Naive thymus-derived CD8-positive, alpha-beta T cell (primary cell): ENCODE measurements around the gene DMXL1. TPM values are rescaled to one million over a fixed set of nuclear protein-coding genes. Genes with fewer than 3 reads are reported as not detected.
"Not testable (repeated sequence)": the region's sequence is repeated elsewhere in the genome, so short reads cannot be mapped to it uniquely, and the experiment has no call there.

ENCODE experiments used
- ATAC-seq, 2 donors: fragments of 150-1000 bp; cut with Tn5 transposase in 1 of 2; sonication (Bioruptor Pico), chemical (Tn5 transposase) in 1 of 2; 1 replicate in 1 of 2; 2 replicates in 1 of 2; pipeline ENCODE4 v1.10.0; 2021; ENCODE audit warnings: mild to moderate bottlenecking in 2 of 2, moderate library complexity in 2 of 2
- POLR2A ChIA-PET: fragments of 350-600 bp; sonication (Branson Sonifier 250); formaldehyde crosslinking; loops from one replicate; lab custom pipeline; 2021; ENCODE audit warnings: antibody characterized with exemption; lab: Charles Lee
- DNase-seq, 10 donors: peaks; one replicate each; pipeline versions ENCODE4 v3.0.0 to v3.0.0-alpha.2; 2020 to 2022
- H3K27ac Mint-ChIP-seq, 10 donors: one replicate each; pipeline ENCODE4 v1.8.0; 2020 to 2022; ENCODE audit warnings: mild to moderate bottlenecking in 10 of 10, mixed read lengths in 10 of 10, moderate library complexity in 4 of 10, inconsistent platforms in 1 of 10
- H3K27me3 Mint-ChIP-seq, 5 donors: one replicate each; pipeline ENCODE4 v1.8.0; 2021 to 2022; ENCODE audit warnings: mixed read lengths in 5 of 5
- H3K36me3 Mint-ChIP-seq, 3 donors: one replicate each; pipeline ENCODE4 v1.8.0; 2020 to 2022; ENCODE audit warnings: mixed read lengths in 3 of 3, mild to moderate bottlenecking in 2 of 3, inconsistent platforms in 1 of 3
- H3K4me1 Mint-ChIP-seq, 4 donors: one replicate each; pipeline ENCODE4 v1.8.0; 2021 to 2022; ENCODE audit warnings: mixed read lengths in 4 of 4
- H3K4me3 Mint-ChIP-seq, 10 donors: one replicate each; pipeline ENCODE4 v1.8.0; 2020 to 2022; ENCODE audit warnings: mild to moderate bottlenecking in 10 of 10, mixed read lengths in 10 of 10, moderate library complexity in 6 of 10, inconsistent platforms in 1 of 10
- H3K9me3 Mint-ChIP-seq, 9 donors: one replicate each; pipeline ENCODE4 v1.8.0; 2020 to 2022; ENCODE audit warnings: mixed read lengths in 9 of 9, mild to moderate bottlenecking in 3 of 9, inconsistent platforms in 1 of 9, moderate library complexity in 1 of 9
- polyA plus RNA-seq, 3 donors: library from polyadenylated mRNA; unstranded; fragments of 300-500 nt; fragmentation: Illumina TruSeq; gene quantifications; one replicate each; pipeline ENCODE4 v1.2.3, GENCODE V29; 2021
- total RNA-seq, 8 experiments: library from RNA in 2 of 8; stranded (reverse) in 2 of 8; gene quantifications; one replicate each; pipeline ENCODE4 v1.2.3 and lab custom pipeline; 2021 to 2026

Gene DMXL1
- total and polyA plus RNA-seq, 5 experiments from 2014 or later, result 15.0 to 43.3 (median 19.9) TPM

DNA sequence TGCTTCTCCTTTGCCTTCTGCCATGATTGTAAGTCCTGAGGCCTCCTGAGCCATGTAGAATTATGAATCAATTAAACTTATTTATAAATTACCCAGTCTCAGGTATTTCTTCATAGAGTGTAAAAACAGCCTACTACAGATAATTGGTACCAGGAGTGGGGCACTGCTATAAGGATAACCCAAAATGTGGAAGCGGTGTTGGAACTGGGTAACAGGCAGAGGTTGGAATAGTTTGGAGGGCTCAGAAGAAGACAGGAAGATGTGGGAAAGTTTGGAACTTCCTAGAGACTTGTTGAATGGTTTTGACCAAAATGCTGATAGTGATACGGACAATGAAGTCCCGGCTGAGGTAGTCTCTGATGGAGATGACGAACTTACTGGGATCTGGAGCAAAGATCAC, 64.9 kb downstream of the DMXL1 start:
- ATAC-seq, H3K27ac Mint-ChIP-seq, DNase-seq, H3K27me3 Mint-ChIP-seq, POLR2A ChIA-PET, H3K4me1 Mint-ChIP-seq, H3K4me3 Mint-ChIP-seq: not testable (repeated sequence)
- Mint-ChIP-seq H3K36me3 (peaks cover 42 to 74% (median 67%) of the 10 kb centered on the region in 3 donors), H3K9me3 (peaks cover 3 to 28% (median 18%) of the 10 kb centered on the region in 9 donors)

DNA sequence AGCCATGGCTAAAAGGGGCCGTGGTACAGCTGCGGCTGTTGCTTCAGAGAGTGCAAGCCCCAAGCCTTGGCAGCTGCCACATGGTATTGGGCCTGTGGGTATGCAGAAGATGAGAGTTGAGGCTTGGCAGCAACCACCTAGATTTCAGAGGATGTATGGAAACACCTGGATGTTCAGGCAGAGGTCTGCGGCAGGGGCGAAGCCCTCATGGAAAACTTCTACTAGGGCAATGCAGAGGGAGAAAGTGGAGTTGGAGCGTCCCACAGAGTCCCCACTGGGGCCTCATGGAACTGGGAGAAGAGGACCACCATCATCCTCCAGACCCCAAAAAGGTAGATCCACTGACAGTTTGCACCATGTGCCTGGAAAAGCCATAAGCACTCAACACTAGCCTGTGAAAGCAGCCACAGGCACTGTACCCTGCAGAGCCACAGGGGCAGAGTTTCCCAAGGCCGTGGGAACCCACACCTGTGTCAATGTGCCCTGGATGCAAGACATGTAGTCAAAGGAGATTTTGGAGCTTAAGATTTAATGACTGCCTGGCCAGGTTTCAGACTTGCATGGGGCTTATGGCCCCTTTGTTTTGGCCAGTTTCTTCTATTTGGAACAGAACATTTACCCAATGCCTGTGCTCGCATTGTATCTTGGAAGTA, 65.9 kb downstream of the DMXL1 start:
- Mint-ChIP-seq H3K4me3 (no peak overlapping the region), H3K4me1 (peaks cover 0 to 9% (median 3%) of the 10 kb centered on the region in 4 donors), H3K36me3 (peaks cover 40 to 69% (median 58%) of the 10 kb centered on the region in 3 donors), H3K27me3 (no peaks in the 10 kb centered on the region), H3K9me3 (peaks cover 6 to 28% (median 18%) of the 10 kb centered on the region in 9 donors), H3K27ac (no peak overlapping the region)
- POLR2A ChIA-PET, result no interaction called here
- no peak for ATAC-seq
- no peak for DNase-seq

DNA sequence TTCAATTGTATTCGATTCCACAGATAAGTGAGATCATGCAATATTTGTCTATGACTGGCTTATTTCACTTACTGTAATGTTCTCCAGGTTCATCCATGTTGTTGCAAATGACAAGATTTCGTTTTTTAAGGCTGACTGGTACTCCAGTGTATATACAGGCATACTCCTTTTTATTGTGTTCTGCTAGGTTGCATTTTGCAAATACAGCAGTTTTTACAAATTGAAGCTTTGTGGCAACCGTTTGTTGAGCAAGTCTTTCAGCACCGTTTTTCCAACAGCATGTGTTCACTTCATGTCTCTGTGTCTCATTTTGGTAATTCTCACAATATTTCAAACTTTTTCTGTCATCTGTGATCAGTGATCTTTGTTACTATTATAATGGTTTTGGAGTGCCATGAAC, 82.7 kb downstream of the DMXL1 start:
- Mint-ChIP-seq H3K36me3 (peaks cover 38 to 65% (median 62%) of the 10 kb centered on the region in 3 donors), H3K9me3 (peaks cover 0 to 15% (median 7%) of the 10 kb centered on the region in 9 donors), H3K4me3 (no peak overlapping the region), H3K4me1 (peaks cover 0 to 3% (median under 1%) of the 10 kb centered on the region in 4 donors), H3K27me3 (no peaks in the 10 kb centered on the region), H3K27ac (no peak overlapping the region)
- ATAC-seq (no peak), DNase-seq (no peak)
- POLR2A ChIA-PET, result no interaction called here

DNA sequence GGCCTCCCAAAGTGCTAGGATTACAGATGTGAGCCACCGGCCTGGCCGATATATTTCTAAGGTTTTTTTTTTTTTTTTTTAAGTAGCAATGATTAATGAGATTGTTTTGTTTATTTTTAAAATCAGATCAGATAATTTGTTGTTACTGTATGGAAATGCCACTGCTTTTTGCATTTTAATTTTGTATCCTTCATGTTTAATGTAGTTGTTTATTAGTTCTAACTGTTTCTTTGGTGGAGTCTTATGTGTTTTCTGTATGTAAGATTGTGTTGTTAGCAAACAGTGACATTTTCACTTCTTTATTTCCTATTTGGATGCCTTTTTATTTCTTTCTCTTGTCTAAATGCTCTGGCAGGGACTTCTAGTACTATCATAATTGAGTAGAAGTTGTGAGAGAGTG, 87.3 kb downstream of the DMXL1 start:
- peaks cover 29 to 69% (median 54%) of the 10 kb centered on the region in 3 donors for H3K36me3 Mint-ChIP-seq
- DNase-seq (no peak), ATAC-seq (no peak)
- POLR2A ChIA-PET, result interaction anchor here (0.7 kb wide), 2 partner anchors 250 to 258 kb away, joined by 3 to 7 read pairs; no protein-coding TSS in a partner anchor
- peak overlapping the region in 1 of 10 donors; percentile 28 for H3K27ac Mint-ChIP-seq
- H3K4me3 Mint-ChIP-seq, result no peak overlapping the region
- H3K9me3 Mint-ChIP-seq, result peaks cover 0 to 16% (median 7%) of the 10 kb centered on the region in 9 donors
- H3K27me3 Mint-ChIP-seq, result no peaks in the 10 kb centered on the region
- peaks cover 0 to 3% (median 1%) of the 10 kb centered on the region in 4 donors for H3K4me1 Mint-ChIP-seq

DNA sequence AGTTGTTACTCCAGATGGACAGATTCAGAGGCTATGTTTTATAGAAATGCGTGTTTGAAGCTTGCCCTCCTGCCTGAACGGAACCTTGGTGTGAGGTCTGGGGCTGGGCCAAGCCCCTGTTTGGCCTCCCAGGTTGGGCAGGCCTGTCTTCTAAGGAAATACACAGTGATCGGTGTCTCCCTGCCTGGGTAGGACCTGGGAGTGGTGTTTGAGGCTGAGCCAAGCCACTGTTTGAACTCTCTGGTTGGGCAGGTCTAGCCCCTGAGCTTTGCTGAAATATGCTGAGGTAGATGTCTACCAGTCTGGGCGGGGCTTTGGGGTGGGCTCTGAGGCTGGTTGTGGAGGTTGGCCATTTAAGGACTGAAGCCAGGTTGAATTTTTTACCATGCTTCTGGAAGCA, 90.5 kb downstream of the DMXL1 start:
- ATAC-seq, result no peak
- Mint-ChIP-seq H3K27ac (peak overlapping the region in 1 of 10 donors; percentile 37), H3K4me3 (no peak overlapping the region), H3K4me1 (peaks cover 0 to 3% (median 1%) of the 10 kb centered on the region in 4 donors), H3K9me3 (peaks cover 0 to 17% (median 5%) of the 10 kb centered on the region in 9 donors), H3K36me3 (peaks cover 14 to 56% (median 53%) of the 10 kb centered on the region in 3 donors), H3K27me3 (no peaks in the 10 kb centered on the region)
- POLR2A ChIA-PET, result no interaction called here
- DNase-seq, result no peak

DNA sequence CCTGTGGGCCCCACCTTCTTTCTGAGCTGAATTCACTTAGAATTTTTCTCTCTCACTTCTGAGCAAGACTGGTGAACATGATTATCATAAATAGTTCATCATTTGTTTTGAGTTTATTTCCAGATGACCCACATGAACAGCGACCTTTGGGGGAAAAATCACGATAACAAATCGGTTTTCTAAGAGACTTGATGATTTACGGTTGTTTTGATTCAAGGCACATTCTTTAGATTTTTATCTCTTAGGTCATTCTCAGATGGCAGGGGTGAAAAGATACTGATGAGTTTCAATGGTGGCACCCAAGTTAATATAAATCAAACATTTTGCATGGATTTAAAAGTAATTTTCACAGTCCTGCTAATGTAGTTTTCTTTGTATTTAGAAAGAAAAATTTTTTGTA, 95.1 kb downstream of the DMXL1 start:
- no peak for DNase-seq
- Mint-ChIP-seq H3K9me3 (peaks cover 0 to 5% (median 0%) of the 10 kb centered on the region in 9 donors), H3K27me3 (no peaks in the 10 kb centered on the region), H3K36me3 (peaks cover 0 to 40% (median 40%) of the 10 kb centered on the region in 3 donors), H3K27ac (peak overlapping the region in 1 of 10 donors; percentile 13), H3K4me3 (no peak overlapping the region), H3K4me1 (peaks cover 3 to 7% (median 6%) of the 10 kb centered on the region in 4 donors)
- ATAC-seq, result no peak
- POLR2A ChIA-PET, result no interaction called here

DNA sequence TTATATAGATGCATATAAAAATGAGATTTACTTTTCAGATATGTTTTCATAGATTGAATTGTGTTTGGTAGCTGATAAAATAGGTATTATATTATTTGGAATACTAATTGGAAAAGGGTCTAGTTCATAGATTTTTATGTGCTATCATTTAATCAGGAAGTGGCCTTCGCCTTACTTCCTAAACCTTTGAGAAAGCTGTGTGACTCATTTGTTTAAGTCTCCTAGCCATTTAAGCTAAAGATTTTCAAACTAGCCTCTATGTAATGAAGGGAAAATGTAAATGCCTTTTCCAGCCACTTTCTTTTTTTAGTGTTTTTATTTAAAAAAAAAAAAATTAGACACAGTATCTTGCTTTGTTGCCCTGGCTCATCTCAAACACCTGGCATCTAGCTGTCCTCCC, 97.5 kb downstream of the DMXL1 start:
- Mint-ChIP-seq H3K9me3 (peaks cover 0 to 5% (median 0%) of the 10 kb centered on the region in 9 donors), H3K4me1 (peaks cover 3 to 7% (median 6%) of the 10 kb centered on the region in 4 donors), H3K27ac (peak overlapping the region in 1 of 10 donors; percentile 82), H3K4me3 (no peak overlapping the region), H3K36me3 (peaks cover 0 to 43% (median 37%) of the 10 kb centered on the region in 3 donors), H3K27me3 (no peaks in the 10 kb centered on the region)
- no peak for ATAC-seq
- POLR2A ChIA-PET, result no interaction called here
- DNase-seq, result no peak

DNA sequence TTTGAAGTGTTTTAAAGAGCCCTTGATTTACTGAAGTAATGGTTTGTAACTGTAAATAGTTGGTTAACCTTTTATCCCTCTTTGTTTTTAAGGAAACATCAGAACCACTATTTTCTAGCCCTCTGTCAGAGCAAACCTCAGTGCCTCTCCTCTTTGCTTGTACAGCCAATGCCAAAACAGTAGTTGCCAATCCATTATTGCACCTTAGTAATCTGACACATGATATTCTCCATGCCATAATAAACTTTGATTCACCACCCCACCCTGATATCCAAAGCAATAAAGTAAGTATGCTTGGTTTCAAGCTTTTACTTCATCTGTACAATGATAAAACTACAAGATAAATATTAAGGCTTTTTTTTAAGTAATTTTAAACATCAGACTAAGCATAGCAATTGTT, 100.8 kb downstream of the DMXL1 start:
- no peak for DNase-seq
- POLR2A ChIA-PET, result no interaction called here
- Mint-ChIP-seq H3K27ac (peak overlapping the region in 1 of 10 donors; percentile 1), H3K4me3 (no peak overlapping the region), H3K36me3 (peaks cover 0 to 38% (median 36%) of the 10 kb centered on the region in 3 donors), H3K4me1 (peaks cover 3 to 14% (median 9%) of the 10 kb centered on the region in 4 donors), H3K27me3 (no peaks in the 10 kb centered on the region), H3K9me3 (no peaks in the 10 kb centered on the region)
- ATAC-seq, result no peak

DNA sequence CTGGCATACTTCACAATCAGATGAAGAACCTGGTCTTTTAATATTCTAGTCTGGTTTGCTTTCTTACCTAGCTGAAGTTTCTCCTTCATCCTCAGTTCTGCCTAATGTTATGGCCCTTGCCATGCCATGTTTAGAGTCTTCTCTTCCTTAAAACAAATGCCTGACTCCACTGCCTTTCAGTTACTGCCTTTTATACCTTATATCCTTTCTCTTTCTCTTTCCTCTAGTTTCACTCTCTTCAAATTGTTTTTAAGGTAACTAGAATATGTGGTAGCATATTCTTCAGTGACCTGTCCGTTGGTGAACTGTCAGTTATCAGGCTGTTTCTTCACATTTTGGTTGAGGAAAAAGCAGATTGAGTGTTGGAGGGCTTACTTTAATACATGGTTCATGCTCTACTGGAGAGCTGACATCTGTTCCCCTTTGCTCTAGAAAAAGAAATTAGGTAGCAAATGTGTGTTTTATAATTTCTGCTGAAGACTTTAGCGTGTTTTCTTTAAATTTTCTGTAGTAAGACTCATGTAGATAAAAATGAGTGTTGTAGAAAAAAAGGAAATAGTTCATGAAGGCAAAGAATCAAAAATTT, 103.8 kb downstream of the DMXL1 start:
- peak overlapping the region in 1 of 10 donors; percentile 11 for H3K27ac Mint-ChIP-seq
- peaks cover 0 to 8% (median 3%) of the 10 kb centered on the region in 4 donors for H3K4me1 Mint-ChIP-seq
- DNase-seq, result no peak
- H3K4me3 Mint-ChIP-seq, result no peak overlapping the region
- no peak for ATAC-seq
- H3K36me3 Mint-ChIP-seq, result peaks cover 0 to 41% (median 29%) of the 10 kb centered on the region in 3 donors
- no peaks in the 10 kb centered on the region for H3K9me3 Mint-ChIP-seq
- POLR2A ChIA-PET, result no interaction called here
- no peaks in the 10 kb centered on the region for H3K27me3 Mint-ChIP-seq

DNA sequence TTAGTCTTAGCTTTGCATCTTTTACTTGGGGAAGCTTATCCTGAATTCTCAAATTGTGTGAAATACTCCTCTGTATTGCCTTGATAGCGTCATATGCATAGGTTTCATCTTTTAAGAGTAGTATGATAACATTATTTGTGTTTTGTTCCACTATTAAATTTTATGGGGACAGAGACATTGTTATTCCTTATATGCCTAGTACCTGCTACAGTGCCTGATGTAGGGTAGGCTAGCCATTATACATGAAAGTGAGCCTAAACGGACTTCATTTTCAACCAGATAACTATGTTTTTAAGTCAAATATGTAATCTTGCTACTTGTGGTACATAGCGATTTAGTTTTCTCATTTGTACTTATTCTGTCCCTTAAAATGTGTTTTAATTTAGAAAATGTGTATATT, 105.9 kb downstream of the DMXL1 start:
- H3K4me3 Mint-ChIP-seq, result no peak overlapping the region
- POLR2A ChIA-PET, result no interaction called here
- H3K4me1 Mint-ChIP-seq, result peaks cover 0 to 8% (median 4%) of the 10 kb centered on the region in 4 donors
- H3K27ac Mint-ChIP-seq, result peak overlapping the region in 1 of 10 donors; percentile 29
- DNase-seq (no peak), ATAC-seq (no peak)
- H3K9me3 Mint-ChIP-seq, result no peaks in the 10 kb centered on the region
- no peaks in the 10 kb centered on the region for H3K27me3 Mint-ChIP-seq
- peaks cover 0 to 33% (median 22%) of the 10 kb centered on the region in 3 donors for H3K36me3 Mint-ChIP-seq

DNA sequence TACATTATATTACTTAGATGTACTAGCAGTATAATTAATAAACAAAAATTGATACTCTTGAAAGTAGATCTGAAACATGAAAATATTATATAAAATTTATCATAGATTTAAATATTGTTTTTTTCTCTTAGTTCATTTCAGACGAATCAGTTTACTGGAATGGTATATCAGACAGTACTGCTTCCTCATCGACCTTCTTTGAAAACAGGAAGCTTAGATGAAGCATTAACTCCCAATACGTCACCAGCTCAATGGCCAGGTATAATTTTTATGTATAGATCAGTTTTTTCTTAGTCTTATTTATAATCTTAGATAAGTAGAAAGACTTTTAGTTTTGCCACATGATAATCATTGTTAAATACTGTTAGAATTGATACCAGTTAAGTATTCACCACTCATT, 106.3 kb downstream of the DMXL1 start:
- no peak overlapping the region for H3K4me3 Mint-ChIP-seq
- ATAC-seq, result no peak
- H3K36me3 Mint-ChIP-seq, result peaks cover 0 to 32% (median 22%) of the 10 kb centered on the region in 3 donors
- POLR2A ChIA-PET, result no interaction called here
- H3K4me1 Mint-ChIP-seq, result peaks cover 0 to 8% (median 4%) of the 10 kb centered on the region in 4 donors
- H3K9me3 Mint-ChIP-seq, result no peaks in the 10 kb centered on the region
- DNase-seq, result no peak
- H3K27me3 Mint-ChIP-seq, result no peaks in the 10 kb centered on the region
- H3K27ac Mint-ChIP-seq, result no peak overlapping the region

DNA sequence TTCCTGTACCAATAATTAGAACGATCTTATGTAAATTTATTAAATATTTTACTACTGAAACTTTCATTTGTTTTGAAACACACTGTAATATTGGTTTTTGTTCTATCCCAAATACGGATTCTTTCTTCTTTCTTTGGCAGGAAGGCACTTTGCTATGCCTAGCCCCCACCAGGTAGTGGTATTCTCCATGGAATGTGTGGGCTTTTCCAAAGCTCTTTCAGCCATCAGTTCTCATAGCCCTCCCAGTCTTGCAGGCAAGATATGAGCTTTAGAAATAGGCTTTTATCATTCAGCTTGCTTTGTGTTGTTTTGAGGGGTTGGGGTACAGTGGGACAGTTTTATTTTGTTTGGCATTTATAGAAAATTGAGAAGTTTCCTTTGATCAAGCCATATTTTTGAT, 107.5 kb downstream of the DMXL1 start:
- H3K9me3 Mint-ChIP-seq, result no peaks in the 10 kb centered on the region
- no peak for ATAC-seq
- H3K4me1 Mint-ChIP-seq, result peaks cover 0 to 8% (median 4%) of the 10 kb centered on the region in 4 donors
- H3K36me3 Mint-ChIP-seq, result peaks cover 0 to 31% (median 19%) of the 10 kb centered on the region in 3 donors
- peak overlapping the region in 1 of 10 donors; percentile 15 for H3K27ac Mint-ChIP-seq
- H3K4me3 Mint-ChIP-seq, result no peak overlapping the region
- H3K27me3 Mint-ChIP-seq, result no peaks in the 10 kb centered on the region
- DNase-seq, result no peak
- POLR2A ChIA-PET, result interaction anchor here (1.6 kb wide), 1 partner anchor 9 kb away, joined by 3 read pairs; no protein-coding TSS in a partner anchor
